Thyroid gland (tissue), 4 donors: ENCODE data around the gene FSTL4. TPM values are rescaled to one million over a fixed set of nuclear protein-coding genes. Genes with fewer than 3 reads are reported as not detected.

Source experiments
- DNase-seq, 2 donors: peaks; one replicate each; pipeline ENCODE4 v3.0.0-alpha.2; 2019
- H3K27ac ChIP-seq, 3 donors: fragments of 200-600 bp; sonication (generic); 1 replicate in 2 of 3; 2 replicates in 1 of 3; pipeline ENCODE4 v1.5.1; 2016 to 2019; ENCODE audit warnings: mild to moderate bottlenecking in 1 of 3, moderate library complexity in 1 of 3
- H3K27me3 ChIP-seq: fragments of 200-600 bp; sonication (generic); one replicate; pipeline ENCODE4 v1.5.1; 2019
- H3K36me3 ChIP-seq, 2 donors: fragments of 200-600 bp; sonication (generic); one replicate each; pipeline ENCODE4 v1.5.1; 2016 to 2019
- H3K4me1 ChIP-seq, 2 donors: fragments of 200-600 bp; sonication (generic); one replicate each; pipeline ENCODE4 v1.5.1; 2017 to 2019
- H3K4me3 ChIP-seq, 3 donors: fragments of 200-600 bp; sonication (generic); replicated peaks in 1 of 3; 1 replicate in 2 of 3; 2 replicates in 1 of 3; pipeline ENCODE4 v1.5.1; 2016; ENCODE audit warnings: mild to moderate bottlenecking in 1 of 3
- H3K9me3 ChIP-seq: fragments of 200-600 bp; sonication (generic); one replicate; pipeline ENCODE4 v1.5.1; 2017
- CTCF ChIP-seq, 6 experiments: fragments of 200-600 bp in 3 of 6; fragments of 450-650 bp in 3 of 6; sonication (generic) in 3 of 6; IDR thresholded peaks; one replicate each; pipeline ENCODE4 v1.5.1; 2016 to 2019; ENCODE audit warnings: antibody characterized with exemption in 6 of 6, mild to moderate bottlenecking in 2 of 6, inconsistent platforms in 1 of 6, moderate library complexity in 1 of 6
- POLR2A ChIP-seq, 2 donors: fragments of 450-650 bp; IDR thresholded peaks; one replicate each; pipeline ENCODE4 v1.6.1; 2017; ENCODE audit warnings: antibody characterized with exemption in 2 of 2, mild to moderate bottlenecking in 2 of 2, moderate library complexity in 1 of 2
- WGBS, 2 donors: methylation state at CpG; one replicate each; pipeline ENCODE4 v1.1.5; 2017; 5-methylcytosine and 5-hydroxymethylcytosine counted together
- intact Hi-C: fragments of 100-400 bp; cut with DNase I; formaldehyde crosslinking; loops from one replicate; pipeline ENCODE4 v1.15.1; 2023
- total RNA-seq, 4 donors: library from RNA; depleted of rRNA; stranded (reverse); fragments of >200 nt; gene quantifications; one replicate each; pipeline ENCODE4 v1.2.3, GENCODE V29; 2016

Gene FSTL4
- total RNA-seq, 4 donors from 2014 or later = 0.10 to 0.13 TPM; not detected in 2

DNA sequence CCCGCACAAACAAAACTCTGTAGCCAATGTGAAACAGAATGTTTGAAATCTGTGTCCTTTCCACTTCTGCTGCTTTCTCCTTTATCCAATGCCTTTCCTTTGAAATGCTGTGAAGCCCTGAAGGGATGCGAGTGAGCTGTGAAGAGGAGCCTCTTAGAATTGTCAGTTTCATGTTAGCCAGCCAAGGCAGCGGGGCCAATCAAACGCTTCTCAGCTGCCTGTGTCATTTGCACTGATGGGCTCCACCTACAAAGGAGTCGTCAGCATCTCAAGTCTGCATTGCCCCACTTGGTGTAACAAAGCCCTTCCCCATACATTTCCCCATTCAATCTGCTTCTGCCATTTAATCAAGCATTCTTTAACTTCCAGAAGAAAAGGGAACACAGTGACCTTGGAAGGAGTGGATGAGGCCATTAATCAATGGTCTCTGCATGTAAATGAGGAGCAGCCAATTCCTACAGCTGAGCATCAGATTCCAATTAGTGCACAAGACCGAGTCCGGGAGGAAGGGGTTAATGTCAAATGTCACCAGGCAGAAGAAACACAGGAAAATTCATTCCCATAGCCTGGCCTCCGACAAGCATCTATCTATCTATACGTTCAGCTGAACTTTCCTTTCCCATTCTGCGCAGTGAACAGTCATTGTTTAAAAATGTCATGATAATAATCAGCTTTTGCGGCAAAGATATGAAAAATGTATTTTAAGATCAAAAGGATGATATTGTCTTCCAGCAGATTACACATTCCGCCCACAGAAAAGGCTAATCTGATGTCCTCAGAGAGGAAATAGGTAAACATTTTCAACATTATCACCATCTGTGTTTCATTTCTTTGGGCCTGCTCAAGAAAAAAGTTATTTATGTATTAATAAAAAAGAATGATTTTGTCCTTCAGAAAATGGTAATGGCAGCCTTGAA lies 154.6 kb downstream of the FSTL4 start:
- Histone ChIP-seq H3K36me3 (no peaks in the 10 kb centered on the region), H3K27ac (no peak overlapping the region), H3K4me3 (no peak overlapping the region), H3K4me1 (no peaks in the 10 kb centered on the region), H3K9me3 (no peaks in the 10 kb centered on the region), H3K27me3 (no peaks in the 10 kb centered on the region)
- WGBS, 2 donors = 76 to 84% methylated on average over 12 of the region's 12 CpGs
- DNase-seq = no peak
- intact Hi-C loops = no loop called here
- TF ChIP-seq CTCF (IDR thresholded peaks at IDR 0.05) = no peak
- no peak for TF ChIP-seq POLR2A (IDR thresholded peaks at IDR 0.05)

- no peaks in the 10 kb centered on the region for H3K27me3 ChIP-seq
- no peaks in the 10 kb centered on the region for H3K4me1 ChIP-seq
- no peaks in the 10 kb centered on the region for H3K9me3 ChIP-seq
- DNase-seq = no peak
- H3K27ac ChIP-seq = no peak overlapping the region
- WGBS, 2 donors = 87 to 90% methylated on average over 4 of the region's 4 CpGs
- intact Hi-C loops = no loop called here
- TF ChIP-seq POLR2A (IDR thresholded peaks at IDR 0.05) = no peak
- no peaks in the 10 kb centered on the region for H3K36me3 ChIP-seq
- no peak overlapping the region for H3K4me3 ChIP-seq
These were observed 155.4 kb downstream of the FSTL4 start for GRCh38 chr5:133456933-133457402.

GRCh38 chr5:133455676-133456075 lies 156.7 kb downstream of the FSTL4 start:
- Histone ChIP-seq H3K27ac (no peak overlapping the region), H3K9me3 (no peaks in the 10 kb centered on the region), H3K4me3 (no peak overlapping the region), H3K4me1 (no peaks in the 10 kb centered on the region), H3K27me3 (no peaks in the 10 kb centered on the region), H3K36me3 (no peaks in the 10 kb centered on the region)
- 85 to 94% methylated on average over 4 to 5 of the region's 5 CpGs for WGBS, 2 donors
- intact Hi-C loops = no loop called here
- DNase-seq = no peak
- no peak for TF ChIP-seq CTCF (IDR thresholded peaks at IDR 0.05)
- TF ChIP-seq POLR2A (IDR thresholded peaks at IDR 0.05) = no peak

DNA sequence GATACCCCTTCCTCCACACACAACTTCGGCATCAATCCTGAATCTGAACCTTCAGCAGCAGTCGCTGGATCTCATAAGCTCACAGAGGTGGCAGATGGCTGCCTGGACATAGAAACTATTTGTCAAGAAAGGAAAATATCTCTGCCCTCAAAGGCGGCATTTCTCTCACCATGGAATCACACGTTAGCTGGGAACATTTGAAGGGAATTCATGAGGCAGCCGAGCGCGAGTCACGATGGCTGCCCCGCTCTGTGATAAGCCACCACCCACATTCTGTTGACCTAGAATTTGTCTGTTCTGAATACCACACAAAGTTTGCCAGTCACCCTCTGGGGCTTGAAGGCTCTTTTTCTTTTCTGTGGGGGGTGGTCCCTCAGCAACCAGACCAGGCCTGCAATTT lies 157.9 kb downstream of the FSTL4 start:
- no peaks in the 10 kb centered on the region for H3K4me1 ChIP-seq
- H3K36me3 ChIP-seq = no peaks in the 10 kb centered on the region
- intact Hi-C loops = no loop called here
- H3K4me3 ChIP-seq = no peak overlapping the region
- no peak for DNase-seq
- 90 to 94% methylated on average over 9 of the region's 9 CpGs for WGBS, 2 donors
- H3K27me3 ChIP-seq = no peaks in the 10 kb centered on the region
- H3K9me3 ChIP-seq = no peaks in the 10 kb centered on the region
- no peak for TF ChIP-seq POLR2A (IDR thresholded peaks at IDR 0.05)
- TF ChIP-seq CTCF (IDR thresholded peaks at IDR 0.05) = no peak
- H3K27ac ChIP-seq = no peak overlapping the region

GRCh38 chr5:133453831-133454230 lies 158.5 kb downstream of the FSTL4 start:
- H3K9me3 ChIP-seq = no peaks in the 10 kb centered on the region
- WGBS, 2 donors = 66 to 77% methylated on average over 2 of the region's 2 CpGs
- no peaks in the 10 kb centered on the region for H3K36me3 ChIP-seq
- H3K4me3 ChIP-seq = no peak overlapping the region
- no peaks in the 10 kb centered on the region for H3K4me1 ChIP-seq
- H3K27ac ChIP-seq = no peak overlapping the region
- no peaks in the 10 kb centered on the region for H3K27me3 ChIP-seq
- no peak for DNase-seq
- intact Hi-C loops = no loop called here
- TF ChIP-seq CTCF (IDR thresholded peaks at IDR 0.05) (no peak), POLR2A (IDR thresholded peaks at IDR 0.05) (no peak)
